PC-3 (cell line): ENCODE data around the gene XPNPEP1. TPM values are rescaled to one million over a fixed set of nuclear protein-coding genes. Genes with fewer than 3 reads are reported as not detected.

Source experiments
- ATAC-seq: fragments of 200-7000 bp; cut with Tn5 transposase; 2 replicates; pipeline ENCODE4 v1.9.1; 2020; ENCODE audit warnings: mild to moderate bottlenecking, moderate library complexity
- BruUV-seq: library from RNA; stranded (reverse); fragments of 400-500 nt; replicated peaks from 2 replicates; lab custom pipeline; 2021; lab: Mats Ljungman, UMichigan
- CTCF ChIA-PET: fragments of 300-600 bp; sonication (Branson Sonifier 250); formaldehyde crosslinking; loops from one replicate; lab custom pipeline; 2022; ENCODE audit warnings: antibody characterized with exemption; lab: Charles Lee
- POLR2A ChIA-PET: fragments of 300-600 bp; sonication (Branson Sonifier 250); formaldehyde crosslinking; loops from one replicate; lab custom pipeline; 2022; ENCODE audit warnings: antibody characterized with exemption; ENCODE audit not compliant: unreplicated experiment; lab: Charles Lee
- DNase-seq: peaks from one replicate; pipeline ENCODE4 v3.0.0-alpha.2; 2015
- H2AFZ ChIP-seq: fragments of 300-600 bp; sonication (generic); 2 replicates; pipeline ENCODE4 v1.6.0; 2016; ENCODE audit warnings: antibody characterized with exemption, low read length
- H3F3A ChIP-seq: fragments of 300-600 bp; sonication (generic); one replicate; pipeline ENCODE4 v1.6.0; 2017; ENCODE audit warnings: antibody characterized with exemption, low read length, control low read depth, mild to moderate bottlenecking; ENCODE audit not compliant: unreplicated experiment
- H3K27ac ChIP-seq: fragments of 300-600 bp; sonication (generic); 2 replicates; pipeline ENCODE4 v1.5.1; 2016; ENCODE audit warnings: mild to moderate bottlenecking, low read length
- H3K27me3 ChIP-seq: fragments of 300-600 bp; sonication (generic); 2 replicates; pipeline ENCODE4 v1.6.1; 2016; ENCODE audit warnings: low read length, mixed read lengths
- H3K36me3 ChIP-seq: fragments of 300-600 bp; sonication (generic); 2 replicates; pipeline ENCODE4 v1.6.1; 2016; ENCODE audit warnings: low read depth, mixed run types, low read length, mixed read lengths
- H3K4me1 ChIP-seq: fragments of 300-600 bp; sonication (generic); 2 replicates; pipeline ENCODE4 v1.5.1; 2016; ENCODE audit warnings: low read length; ENCODE audit not compliant: insufficient read depth
- H3K4me2 ChIP-seq: fragments of 300-600 bp; sonication (generic); 2 replicates; pipeline ENCODE4 v1.6.0; 2016; ENCODE audit warnings: low read length
- H3K4me3 ChIP-seq: fragments of 300-600 bp; sonication (generic); 2 replicates; pipeline ENCODE4 v1.5.1; 2016; ENCODE audit warnings: mild to moderate bottlenecking, low read length, mixed read lengths
- H3K79me2 ChIP-seq: fragments of 300-600 bp; sonication (generic); 2 replicates; pipeline ENCODE4 v1.6.1; 2017; ENCODE audit warnings: low read length, mixed read lengths
- H3K9ac ChIP-seq: fragments of 300-600 bp; sonication (generic); 2 replicates; pipeline ENCODE4 v1.6.0; 2016; ENCODE audit warnings: mild to moderate bottlenecking, low read length
- H3K9me2 ChIP-seq: fragments of 300-600 bp; sonication (generic); replicated peaks from 2 replicates; pipeline ENCODE4 v1.6.1; 2016; ENCODE audit warnings: mixed run types, low read length, mixed read lengths
- H3K9me3 ChIP-seq: fragments of 300-600 bp; sonication (generic); 2 replicates; pipeline ENCODE4 v1.6.1; 2016; ENCODE audit warnings: low read length, mixed read lengths
- H4K20me1 ChIP-seq: fragments of 300-600 bp; sonication (generic); 2 replicates; pipeline ENCODE4 v1.6.1; 2016; ENCODE audit warnings: low read length, mixed read lengths
- EZH2 ChIP-seq: fragments of 300-600 bp; sonication (generic); IDR thresholded peaks from one replicate; pipeline ENCODE4 v1.6.1; 2017; ENCODE audit warnings: antibody characterized with exemption, mild to moderate bottlenecking, low read length; ENCODE audit not compliant: unreplicated experiment
- EZH2phosphoT487 ChIP-seq: fragments of 300-600 bp; sonication (generic); IDR thresholded peaks from 2 replicates; pipeline ENCODE4 v1.6.1; 2018; ENCODE audit warnings: mild to moderate bottlenecking, antibody characterized with exemption, low read length, borderline replicate concordance
- intact Hi-C: fragments of 100-400 bp; cut with micrococcal nuclease; formaldehyde crosslinking; loops from 2 replicates; pipeline ENCODE4 v1.9.0; 2023
- total RNA-seq: library from RNA; depleted of rRNA; stranded (reverse); fragments of >200 nt; gene quantifications from 2 replicates; pipeline ENCODE4 v1.2.3, GENCODE V29; 2014
- TF ChIP-seq, protein P1 (sequence below): fragments of 300-600 bp; sonication (generic); conservative IDR thresholded peaks from 2 replicates; pipeline ENCODE4 v1.5.1; 2017; ENCODE audit warnings: antibody characterized with exemption, low read depth, mild to moderate bottlenecking, low read length

XPNPEP1 gene
- total RNA-seq, 1 experiment from 2014 or later, result 77.3 TPM

DNA sequence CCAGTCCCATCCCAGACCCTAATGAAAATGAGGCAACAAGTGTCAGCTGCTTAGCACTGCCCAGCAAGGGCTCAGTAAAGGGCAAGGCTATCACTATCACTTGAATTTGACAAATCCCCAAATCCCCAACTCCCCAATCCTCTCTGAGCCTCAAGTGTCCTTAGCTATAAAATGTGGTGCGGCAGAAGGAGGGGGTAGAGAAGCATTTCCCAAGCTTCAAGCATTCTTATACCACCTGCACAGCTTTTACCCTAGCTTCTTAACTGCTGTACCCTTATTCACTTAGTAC lies 41.6 kb downstream of the XPNPEP1 start:
- Histone ChIP-seq H3K9ac (no peak overlapping the region), H3F3A (no peaks in the 10 kb centered on the region), H3K9me3 (no peaks in the 10 kb centered on the region), H3K36me3 (peaks cover 6% of the 10 kb centered on the region; the same call in 1 of the 2 replicates), H3K27ac (no peak overlapping the region), H3K4me1 (peaks cover 6% of the 10 kb centered on the region), H3K4me3 (no peak overlapping the region), H4K20me1 (no peaks in the 10 kb centered on the region), H3K27me3 (no peaks in the 10 kb centered on the region), H3K79me2 (no peaks in the 10 kb centered on the region), H2AFZ (no peak overlapping the region), H3K9me2 (no peaks in the 10 kb centered on the region), H3K4me2 (no peak overlapping the region)
- ATAC-seq (no peak), DNase-seq (no peak)
- ChIA-PET POLR2A (no interaction called here), CTCF (no interaction called here)
- intact Hi-C loops, result no loop called here
- TF ChIP-seq EZH2 (no peak), EZH2phosphoT487 (no peak)
- TF ChIP-seq, protein P1, sequence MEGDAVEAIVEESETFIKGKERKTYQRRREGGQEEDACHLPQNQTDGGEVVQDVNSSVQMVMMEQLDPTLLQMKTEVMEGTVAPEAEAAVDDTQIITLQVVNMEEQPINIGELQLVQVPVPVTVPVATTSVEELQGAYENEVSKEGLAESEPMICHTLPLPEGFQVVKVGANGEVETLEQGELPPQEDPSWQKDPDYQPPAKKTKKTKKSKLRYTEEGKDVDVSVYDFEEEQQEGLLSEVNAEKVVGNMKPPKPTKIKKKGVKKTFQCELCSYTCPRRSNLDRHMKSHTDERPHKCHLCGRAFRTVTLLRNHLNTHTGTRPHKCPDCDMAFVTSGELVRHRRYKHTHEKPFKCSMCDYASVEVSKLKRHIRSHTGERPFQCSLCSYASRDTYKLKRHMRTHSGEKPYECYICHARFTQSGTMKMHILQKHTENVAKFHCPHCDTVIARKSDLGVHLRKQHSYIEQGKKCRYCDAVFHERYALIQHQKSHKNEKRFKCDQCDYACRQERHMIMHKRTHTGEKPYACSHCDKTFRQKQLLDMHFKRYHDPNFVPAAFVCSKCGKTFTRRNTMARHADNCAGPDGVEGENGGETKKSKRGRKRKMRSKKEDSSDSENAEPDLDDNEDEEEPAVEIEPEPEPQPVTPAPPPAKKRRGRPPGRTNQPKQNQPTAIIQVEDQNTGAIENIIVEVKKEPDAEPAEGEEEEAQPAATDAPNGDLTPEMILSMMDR, result no peak
- no TSS peak for BruUV-seq

DNA sequence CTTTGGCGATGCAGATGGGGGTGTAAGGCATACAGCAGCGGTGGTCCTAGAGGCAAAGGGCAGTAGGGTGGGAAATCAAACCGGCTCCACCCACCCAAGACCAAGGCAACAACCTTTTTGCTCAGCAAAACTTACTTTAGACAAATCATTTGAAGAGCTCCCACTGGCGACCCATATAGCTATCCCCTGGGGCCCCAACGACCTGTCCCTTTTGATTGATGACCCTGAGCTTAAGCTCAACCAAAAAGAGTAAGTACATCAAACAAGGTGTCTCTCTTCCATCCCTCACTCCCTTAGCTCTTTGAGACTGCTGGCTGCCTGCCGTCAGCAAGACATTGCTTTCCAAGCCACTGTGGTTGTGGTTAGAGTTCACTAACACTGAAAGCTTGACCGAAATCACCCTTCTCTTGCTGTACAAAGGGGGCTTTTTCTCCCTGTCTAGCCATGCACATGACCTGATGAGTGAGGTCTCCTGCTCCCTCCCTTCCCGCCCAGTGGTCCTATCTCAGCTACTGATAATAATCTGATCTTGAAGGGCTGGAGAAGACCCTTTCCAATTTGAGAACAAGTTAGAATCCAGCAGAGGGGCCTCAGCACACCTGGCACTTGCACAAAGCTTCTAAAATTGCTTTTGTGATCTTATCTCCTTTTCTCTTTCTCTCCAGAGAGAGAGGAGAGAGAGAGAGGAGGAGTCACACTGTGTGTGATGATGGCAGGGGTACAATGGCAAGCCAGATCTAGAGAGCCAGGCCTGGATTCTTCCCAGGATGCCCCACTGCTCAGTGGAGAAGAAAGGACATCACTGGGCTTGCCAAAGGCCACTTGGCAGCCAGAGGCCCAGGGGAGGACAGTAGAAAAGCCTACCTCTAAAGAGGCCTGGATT lies 42.2 kb downstream of the XPNPEP1 start:
- no peaks in the 10 kb centered on the region for H3F3A ChIP-seq
- H3K27ac ChIP-seq, result no peak overlapping the region
- H3K27me3 ChIP-seq, result no peaks in the 10 kb centered on the region
- DNase-seq (no peak), ATAC-seq (no peak)
- H3K9ac ChIP-seq, result no peak overlapping the region
- no peaks in the 10 kb centered on the region for H3K9me2 ChIP-seq
- no peaks in the 10 kb centered on the region for H3K79me2 ChIP-seq
- TF ChIP-seq, protein P1, result no peak
- TF ChIP-seq EZH2phosphoT487 (no peak), EZH2 (no peak)
- no peaks in the 10 kb centered on the region for H3K9me3 ChIP-seq
- ChIA-PET POLR2A (interaction anchor here (0.7 kb wide), 1 partner anchor 27 kb away, joined by 5 read pairs; no protein-coding TSS in a partner anchor), CTCF (no interaction called here)
- no peaks in the 10 kb centered on the region for H4K20me1 ChIP-seq
- H3K4me2 ChIP-seq, result no peak overlapping the region
- H3K4me3 ChIP-seq, result no peak overlapping the region
- peaks cover 6% of the 10 kb centered on the region; the same call in 1 of the 2 replicates for H3K36me3 ChIP-seq
- H3K4me1 ChIP-seq, result peaks cover 6% of the 10 kb centered on the region
- intact Hi-C loops, result no loop called here
- H2AFZ ChIP-seq, result no peak overlapping the region
- no TSS peak for BruUV-seq

DNA sequence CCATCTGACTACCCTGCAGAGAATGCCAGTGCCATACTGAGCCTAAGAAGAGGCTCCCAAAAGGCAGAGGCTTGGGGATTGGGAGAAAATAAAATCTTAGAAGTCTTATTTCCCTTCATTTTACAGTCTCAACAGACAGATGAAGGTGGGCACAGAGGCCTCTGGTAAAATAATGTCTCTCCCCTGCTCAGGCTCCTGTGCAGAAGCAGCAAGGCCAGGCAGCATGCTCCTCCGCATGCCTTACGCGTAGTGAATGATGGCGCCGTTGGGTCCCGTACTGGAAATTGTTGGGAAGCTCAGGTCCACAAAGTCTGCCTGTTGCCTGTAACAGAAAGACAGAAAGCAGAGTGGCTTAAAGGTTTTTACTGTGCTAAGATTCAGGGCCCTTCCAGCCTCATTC lies 45.8 kb downstream of the XPNPEP1 start:
- Histone ChIP-seq H3K9me2 (no peaks in the 10 kb centered on the region), H3K9ac (no peak overlapping the region), H3K27me3 (no peaks in the 10 kb centered on the region), H3K4me1 (no peaks in the 10 kb centered on the region), H2AFZ (no peak overlapping the region), H3F3A (no peaks in the 10 kb centered on the region), H3K36me3 (peaks cover 3% of the 10 kb centered on the region; the same call in 1 of the 2 replicates), H3K79me2 (no peaks in the 10 kb centered on the region), H3K27ac (no peak overlapping the region), H3K4me2 (no peak overlapping the region), H4K20me1 (no peaks in the 10 kb centered on the region), H3K4me3 (no peak overlapping the region), H3K9me3 (no peaks in the 10 kb centered on the region)
- no peak for TF ChIP-seq EZH2phosphoT487
- TF ChIP-seq, protein P1, result no peak
- no peak for TF ChIP-seq EZH2
- BruUV-seq, result no TSS peak
- ChIA-PET CTCF (no interaction called here), POLR2A (no interaction called here)
- intact Hi-C loops, result no loop called here
- no peak for DNase-seq
- ATAC-seq, result no peak
